HEK293 (cell line): Measurements from ENCODE around the gene NUBPL.

ENCODE experiments used
- CTCF ChIA-PET: fragments of 350-600 bp; formaldehyde crosslinking; extraction: SDS; loops from one replicate; lab custom pipeline; 2021; ENCODE audit warnings: antibody characterized with exemption; lab: Yijun Ruan, JAX
- POLR2A ChIA-PET: fragments of 300-600 bp; formaldehyde crosslinking; extraction: SDS; loops from one replicate; lab custom pipeline; 2020; ENCODE audit warnings: antibody characterized with exemption, inconsistent platforms; lab: Yijun Ruan, JAX
- H3K27ac ChIP-seq: fragments of 200-500 bp; sonication (Bioruptor generic); 2 replicates; pipeline ENCODE4 v1.5.1; 2014; ENCODE audit warnings: low read depth, low read length, control low read depth, inconsistent platforms; ENCODE audit errors: extremely low read depth
- H3K36me3 ChIP-seq, 2 experiments: fragments of 200-500 bp in 1 of 2; sonication (Bioruptor generic) in 1 of 2; 1 replicate in 1 of 2; 2 replicates in 1 of 2; pipeline ENCODE4 v1.5.1; 2014 to 2017; ENCODE audit warnings: inconsistent platforms in 2 of 2, low read length in 2 of 2; ENCODE audit not compliant: control insufficient read depth in 2 of 2, insufficient read depth in 1 of 2
- H3K4me1 ChIP-seq: fragments of 200-500 bp; sonication (Bioruptor generic); 2 replicates; pipeline ENCODE4 v1.5.1; 2014; ENCODE audit warnings: mild to moderate bottlenecking, low read length, inconsistent platforms; ENCODE audit not compliant: control insufficient read depth, insufficient read depth
- H3K4me3 ChIP-seq: 2 replicates; pipeline ENCODE4 v1.5.1; 2011; ENCODE audit warnings: low read depth, mild to moderate bottlenecking, control low read depth, low read length, moderate library complexity
- H3K9me3 ChIP-seq: fragments of 200-500 bp; sonication (Bioruptor generic); 2 replicates; pipeline ENCODE4 v1.5.1; 2014; ENCODE audit warnings: low read depth, low read length, inconsistent platforms; ENCODE audit not compliant: control insufficient read depth, insufficient read depth
- IKZF3 ChIP-seq: fragments of 450-650 bp; IDR thresholded peaks from 2 replicates; pipeline ENCODE4 v1.5.0; 2018; ENCODE audit warnings: missing biosample characterization, mild to moderate bottlenecking, missing genetic modification characterization, moderate library complexity
- KLF7 ChIP-seq: fragments of 450-650 bp; formaldehyde crosslinking; IDR thresholded peaks from 2 replicates; pipeline ENCODE4 v1.5.1; 2016; ENCODE audit warnings: missing biosample characterization, missing genetic modification characterization, borderline replicate concordance
- PATZ1 ChIP-seq: fragments of 450-650 bp; formaldehyde crosslinking; IDR thresholded peaks from 2 replicates; pipeline ENCODE4 v1.5.1; 2016; ENCODE audit warnings: missing biosample characterization, missing genetic modification characterization
- PRDM1 ChIP-seq: fragments of 450-650 bp; formaldehyde crosslinking; IDR thresholded peaks from 2 replicates; pipeline ENCODE4; 2016; ENCODE audit warnings: missing biosample characterization, missing genetic modification characterization
- RBAK ChIP-seq: fragments of 450-650 bp; formaldehyde crosslinking; IDR thresholded peaks from 2 replicates; pipeline ENCODE4 v1.5.1; 2016; ENCODE audit warnings: missing biosample characterization, missing genetic modification characterization
- TSHZ1 ChIP-seq: fragments of 450-650 bp; formaldehyde crosslinking; IDR thresholded peaks from 2 replicates; pipeline ENCODE4 v1.5.1; 2016; ENCODE audit warnings: missing biosample characterization, missing genetic modification characterization, borderline replicate concordance
- ZFP41 ChIP-seq: fragments of 450-650 bp; formaldehyde crosslinking; IDR thresholded peaks from 2 replicates; pipeline ENCODE4 v1.5.1; 2016; ENCODE audit warnings: missing biosample characterization, missing genetic modification characterization, borderline replicate concordance
- ZNF10 ChIP-seq: fragments of 450-650 bp; formaldehyde crosslinking; IDR thresholded peaks from 2 replicates; pipeline ENCODE4 v1.5.1; 2017; ENCODE audit warnings: missing biosample characterization, missing genetic modification characterization
- ZNF133 ChIP-seq: fragments of 450-650 bp; formaldehyde crosslinking; IDR thresholded peaks from 2 replicates; pipeline ENCODE4 v1.5.1; 2016; ENCODE audit warnings: missing biosample characterization, missing genetic modification characterization
- ZNF140 ChIP-seq: fragments of 450-650 bp; formaldehyde crosslinking; IDR thresholded peaks from 2 replicates; pipeline ENCODE4 v1.5.1; 2016; ENCODE audit warnings: missing biosample characterization, missing genetic modification characterization
- ZNF184 ChIP-seq: fragments of 450-650 bp; IDR thresholded peaks from 2 replicates; pipeline ENCODE4 v1.5.1; 2018; ENCODE audit warnings: missing biosample characterization, mild to moderate bottlenecking, missing genetic modification characterization
- ZNF19 ChIP-seq: fragments of 450-650 bp; formaldehyde crosslinking; IDR thresholded peaks from 2 replicates; pipeline ENCODE4; 2016; ENCODE audit warnings: missing biosample characterization, missing genetic modification characterization, low read depth
- ZNF223 ChIP-seq: fragments of 450-650 bp; formaldehyde crosslinking; IDR thresholded peaks from 2 replicates; pipeline ENCODE4 v1.5.1; 2016; ENCODE audit warnings: missing biosample characterization, missing genetic modification characterization
- ZNF239 ChIP-seq: fragments of 450-650 bp; formaldehyde crosslinking; IDR thresholded peaks from 2 replicates; pipeline ENCODE4 v1.5.1; 2016; ENCODE audit warnings: missing biosample characterization, missing genetic modification characterization
- ZNF530 ChIP-seq: fragments of 450-650 bp; formaldehyde crosslinking; IDR thresholded peaks from 2 replicates; pipeline ENCODE4 v1.5.1; 2016; ENCODE audit warnings: low read depth, missing biosample characterization, missing genetic modification characterization
- ZNF549 ChIP-seq: fragments of 450-650 bp; IDR thresholded peaks from 2 replicates; pipeline ENCODE4 v1.5.1; 2018; ENCODE audit warnings: missing biosample characterization, missing genetic modification characterization, mild to moderate bottlenecking, inconsistent platforms, moderate library complexity
- ZNF558 ChIP-seq: fragments of 450-650 bp; formaldehyde crosslinking; IDR thresholded peaks from 2 replicates; pipeline ENCODE4 v1.5.1; 2016; ENCODE audit warnings: missing biosample characterization, missing genetic modification characterization
- ZNF580 ChIP-seq: fragments of 450-650 bp; formaldehyde crosslinking; IDR thresholded peaks from 2 replicates; pipeline ENCODE4 v1.5.1; 2016; ENCODE audit warnings: missing biosample characterization, missing genetic modification characterization
- ZNF658 ChIP-seq: fragments of 450-650 bp; formaldehyde crosslinking; IDR thresholded peaks from 2 replicates; pipeline ENCODE4; 2016; ENCODE audit warnings: missing biosample characterization, missing genetic modification characterization
- ZNF76 ChIP-seq: fragments of 450-650 bp; formaldehyde crosslinking; IDR thresholded peaks from 2 replicates; pipeline ENCODE4; 2016; ENCODE audit warnings: low read depth, missing biosample characterization, missing genetic modification characterization, borderline replicate concordance
- ZNF768 ChIP-seq: fragments of 450-650 bp; formaldehyde crosslinking; IDR thresholded peaks from 2 replicates; pipeline ENCODE4 v1.5.1; 2018; ENCODE audit warnings: missing biosample characterization, mild to moderate bottlenecking, missing genetic modification characterization
- ZNF843 ChIP-seq: fragments of 450-650 bp; formaldehyde crosslinking; IDR thresholded peaks from 2 replicates; pipeline ENCODE4 v1.5.1; 2016; ENCODE audit warnings: missing biosample characterization, missing genetic modification characterization
- TF ChIP-seq, protein P1 (sequence below): sonication (generic); formaldehyde crosslinking; IDR thresholded peaks from 2 replicates; pipeline ENCODE4 v1.8.1; 2022; ENCODE audit warnings: mild to moderate bottlenecking, moderate library complexity, missing genetic modification reagents

Gene NUBPL

DNA sequence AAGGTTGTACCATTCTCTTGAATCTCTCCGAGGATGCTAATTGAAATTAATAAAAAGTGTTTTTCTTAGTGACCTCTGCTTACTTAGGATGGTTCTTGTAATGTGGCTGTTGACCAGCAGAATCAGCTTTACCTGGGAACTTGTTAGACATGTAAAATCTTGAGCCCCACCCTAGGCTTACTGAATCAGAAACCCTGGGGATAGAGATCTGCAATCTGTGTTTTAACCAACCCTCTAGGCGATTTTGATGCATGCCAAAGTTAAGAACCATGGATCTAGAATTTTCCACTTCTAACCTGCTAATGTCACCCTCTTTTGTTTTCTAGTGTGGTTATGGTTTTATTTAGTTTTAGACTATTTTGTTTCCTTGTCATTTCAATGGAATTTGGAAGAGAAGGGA, 6.5 kb downstream of the NUBPL start:
- no peak overlapping the region for H3K4me3 ChIP-seq
- ChIA-PET POLR2A (no interaction called here), CTCF (no interaction called here)
- no peaks in the 10 kb centered on the region for H3K9me3 ChIP-seq
- H3K36me3 ChIP-seq = peaks cover 0 to 9% of the 10 kb centered on the region in 2 experiments
- no peak for TF ChIP-seq ZNF76
- TF ChIP-seq, all 188 proteins: peak for 0
- Histone ChIP-seq H3K27ac (no peak overlapping the region), H3K4me1 (peaks cover 2% of the 10 kb centered on the region; the same call in 1 of the 2 replicates)

- H3K9me3 ChIP-seq = no peaks in the 10 kb centered on the region
- ChIA-PET POLR2A (no interaction called here), CTCF (interaction anchor here (0.5 kb wide), 1 partner anchor 34 kb away, joined by 3 read pairs; no protein-coding TSS in a partner anchor)
- H3K4me3 ChIP-seq = no peak overlapping the region
- H3K27ac ChIP-seq = no peak overlapping the region
- H3K4me1 ChIP-seq = no peaks in the 10 kb centered on the region; the same call in 1 of the 2 replicates
- peaks cover 0 to 15% of the 10 kb centered on the region in 2 experiments for H3K36me3 ChIP-seq
- no peak for TF ChIP-seq ZNF10 (tag by site-specific recombination)
- TF ChIP-seq ZNF768 = no peak
- TF ChIP-seq KLF7 (tag by site-specific recombination) = no peak
- TF ChIP-seq, protein P1, sequence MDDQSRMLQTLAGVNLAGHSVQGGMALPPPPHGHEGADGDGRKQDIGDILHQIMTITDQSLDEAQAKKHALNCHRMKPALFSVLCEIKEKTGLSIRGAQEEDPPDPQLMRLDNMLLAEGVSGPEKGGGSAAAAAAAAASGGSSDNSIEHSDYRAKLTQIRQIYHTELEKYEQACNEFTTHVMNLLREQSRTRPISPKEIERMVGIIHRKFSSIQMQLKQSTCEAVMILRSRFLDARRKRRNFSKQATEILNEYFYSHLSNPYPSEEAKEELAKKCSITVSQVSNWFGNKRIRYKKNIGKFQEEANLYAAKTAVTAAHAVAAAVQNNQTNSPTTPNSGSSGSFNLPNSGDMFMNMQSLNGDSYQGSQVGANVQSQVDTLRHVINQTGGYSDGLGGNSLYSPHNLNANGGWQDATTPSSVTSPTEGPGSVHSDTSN (CRISPR knock-in tag) = no peak
- no peak for TF ChIP-seq ZNF19
- TF ChIP-seq ZNF549 (tag by site-specific recombination) = no peak
- TF ChIP-seq ZNF140 (tag by site-specific recombination) = no peak
Measured at GRCh38 chr14:31568161-31568560, 7.0 kb downstream of the NUBPL start.

- CTCF ChIA-PET = interaction anchor here (0.5 kb wide), 1 partner anchor 34 kb away, joined by 3 read pairs; no protein-coding TSS in a partner anchor
- Histone ChIP-seq H3K36me3 (peaks cover 0 to 16% of the 10 kb centered on the region in 2 experiments), H3K4me3 (no peak overlapping the region), H3K9me3 (no peaks in the 10 kb centered on the region), H3K27ac (no peak overlapping the region), H3K4me1 (no peaks in the 10 kb centered on the region)
- POLR2A ChIA-PET = no interaction called here
- TF ChIP-seq ZNF558 = no peak
- no peak for TF ChIP-seq PATZ1
- no peak for TF ChIP-seq ZFP41 (tag by site-specific recombination)
- no peak for TF ChIP-seq RBAK (tag by site-specific recombination)
- TF ChIP-seq ZNF19 = no peak
- no peak for TF ChIP-seq ZNF133 (tag by site-specific recombination)
- no peak for TF ChIP-seq TSHZ1 (tag by site-specific recombination)
- no peak for TF ChIP-seq IKZF3
- no peak for TF ChIP-seq ZNF843 (tag by site-specific recombination)
- TF ChIP-seq ZNF239 = no peak
- no peak for TF ChIP-seq ZNF223 (tag by site-specific recombination)
- TF ChIP-seq ZNF658 = no peak
- TF ChIP-seq ZNF184 (tag by site-specific recombination) = no peak
- no peak for TF ChIP-seq ZNF580 (tag by site-specific recombination)
- TF ChIP-seq ZNF530 (tag by site-specific recombination) = no peak
- no peak for TF ChIP-seq PRDM1 (tag by site-specific recombination)
Measured at GRCh38 chr14:31568671-31569070, 7.5 kb downstream of the NUBPL start.
